ENCODE data around the gene ENPP7. TPM values are rescaled to one million over a fixed set of nuclear protein-coding genes. Genes with fewer than 3 reads are reported as not detected.

Gene ENPP7
- total RNA-seq, 1 donor from 2014 or later = 0.18 TPM

DNA sequence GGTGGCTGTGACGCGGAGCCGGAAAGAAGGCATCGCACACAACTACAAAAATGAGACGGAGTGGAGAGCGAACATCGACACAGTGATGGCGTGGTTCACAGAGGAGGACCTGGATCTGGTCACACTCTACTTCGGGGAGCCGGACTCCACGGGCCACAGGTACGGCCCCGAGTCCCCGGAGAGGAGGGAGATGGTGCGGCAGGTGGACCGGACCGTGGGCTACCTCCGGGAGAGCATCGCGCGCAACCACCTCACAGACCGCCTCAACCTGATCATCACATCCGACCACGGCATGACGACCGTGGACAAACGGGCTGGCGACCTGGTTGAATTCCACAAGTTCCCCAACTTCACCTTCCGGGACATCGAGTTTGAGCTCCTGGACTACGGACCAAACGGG, 4.4 kb downstream of the ENPP7 start:
- DNase-seq (no peak), ATAC-seq (no peak)
- Histone ChIP-seq H3K27me3 (ENCODE audit: low read depth) (peaks cover 12% of the 10 kb centered on the region), H3K9me3 (no peaks in the 10 kb centered on the region), H3K4me3 (no peak overlapping the region), H3K27ac (no peak overlapping the region), H3K4me1 (peaks cover 16% of the 10 kb centered on the region), H3K36me3 (no peaks in the 10 kb centered on the region)
- intact Hi-C loops (cut with DNase I) = no loop called here
- TF ChIP-seq, protein P1, sequence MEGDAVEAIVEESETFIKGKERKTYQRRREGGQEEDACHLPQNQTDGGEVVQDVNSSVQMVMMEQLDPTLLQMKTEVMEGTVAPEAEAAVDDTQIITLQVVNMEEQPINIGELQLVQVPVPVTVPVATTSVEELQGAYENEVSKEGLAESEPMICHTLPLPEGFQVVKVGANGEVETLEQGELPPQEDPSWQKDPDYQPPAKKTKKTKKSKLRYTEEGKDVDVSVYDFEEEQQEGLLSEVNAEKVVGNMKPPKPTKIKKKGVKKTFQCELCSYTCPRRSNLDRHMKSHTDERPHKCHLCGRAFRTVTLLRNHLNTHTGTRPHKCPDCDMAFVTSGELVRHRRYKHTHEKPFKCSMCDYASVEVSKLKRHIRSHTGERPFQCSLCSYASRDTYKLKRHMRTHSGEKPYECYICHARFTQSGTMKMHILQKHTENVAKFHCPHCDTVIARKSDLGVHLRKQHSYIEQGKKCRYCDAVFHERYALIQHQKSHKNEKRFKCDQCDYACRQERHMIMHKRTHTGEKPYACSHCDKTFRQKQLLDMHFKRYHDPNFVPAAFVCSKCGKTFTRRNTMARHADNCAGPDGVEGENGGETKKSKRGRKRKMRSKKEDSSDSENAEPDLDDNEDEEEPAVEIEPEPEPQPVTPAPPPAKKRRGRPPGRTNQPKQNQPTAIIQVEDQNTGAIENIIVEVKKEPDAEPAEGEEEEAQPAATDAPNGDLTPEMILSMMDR (IDR thresholded peaks at IDR 0.05) = no peak

DNA sequence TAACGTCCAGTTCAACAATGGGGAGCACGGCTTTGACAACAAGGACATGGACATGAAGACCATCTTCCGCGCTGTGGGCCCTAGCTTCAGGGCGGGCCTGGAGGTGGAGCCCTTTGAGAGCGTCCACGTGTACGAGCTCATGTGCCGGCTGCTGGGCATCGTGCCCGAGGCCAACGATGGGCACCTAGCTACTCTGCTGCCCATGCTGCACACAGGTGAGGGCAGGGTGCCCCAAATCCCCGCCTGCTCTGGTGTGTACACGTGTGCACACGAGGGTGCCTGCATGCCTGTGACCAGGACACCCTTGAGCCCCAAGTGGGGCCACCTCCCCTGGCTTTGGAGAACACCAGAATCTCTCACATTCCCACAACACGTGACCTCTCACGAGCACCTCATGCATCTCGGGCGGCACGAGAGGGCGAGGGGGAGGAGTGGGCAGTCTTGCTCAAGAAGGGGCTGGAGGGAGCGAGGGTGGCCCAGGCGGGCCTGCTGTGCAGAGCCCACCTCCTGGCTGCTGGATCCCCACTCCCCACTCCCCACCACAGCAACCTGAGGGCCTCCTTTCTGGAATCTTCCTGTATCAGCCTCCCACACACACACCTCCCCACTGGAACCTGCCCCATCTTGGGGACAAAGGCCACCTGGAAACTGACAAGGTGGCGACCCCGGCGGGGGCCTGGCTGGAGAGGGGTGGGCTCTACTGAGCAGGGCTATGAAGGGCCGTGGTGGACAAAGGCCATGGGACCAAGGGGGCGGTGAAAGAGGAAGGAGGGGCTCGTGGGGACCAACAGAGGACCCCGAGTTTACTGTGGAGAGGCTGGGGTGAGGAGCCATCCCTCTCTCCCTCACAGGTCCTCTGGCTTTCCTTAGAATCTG, 6.5 kb downstream of the ENPP7 start:
- intact Hi-C loops (cut with DNase I) = no loop called here
- Histone ChIP-seq H3K27ac (no peak overlapping the region), H3K27me3 (ENCODE audit: low read depth) (peaks cover 29% of the 10 kb centered on the region), H3K36me3 (no peaks in the 10 kb centered on the region), H3K4me1 (peaks cover 21% of the 10 kb centered on the region), H3K4me3 (no peak overlapping the region), H3K9me3 (no peaks in the 10 kb centered on the region)
- TF ChIP-seq, protein P1 (IDR thresholded peaks at IDR 0.05) = no peak
- peak in 1 of 2 donors; percentile 2 for ATAC-seq
- DNase-seq = no peak

DNA sequence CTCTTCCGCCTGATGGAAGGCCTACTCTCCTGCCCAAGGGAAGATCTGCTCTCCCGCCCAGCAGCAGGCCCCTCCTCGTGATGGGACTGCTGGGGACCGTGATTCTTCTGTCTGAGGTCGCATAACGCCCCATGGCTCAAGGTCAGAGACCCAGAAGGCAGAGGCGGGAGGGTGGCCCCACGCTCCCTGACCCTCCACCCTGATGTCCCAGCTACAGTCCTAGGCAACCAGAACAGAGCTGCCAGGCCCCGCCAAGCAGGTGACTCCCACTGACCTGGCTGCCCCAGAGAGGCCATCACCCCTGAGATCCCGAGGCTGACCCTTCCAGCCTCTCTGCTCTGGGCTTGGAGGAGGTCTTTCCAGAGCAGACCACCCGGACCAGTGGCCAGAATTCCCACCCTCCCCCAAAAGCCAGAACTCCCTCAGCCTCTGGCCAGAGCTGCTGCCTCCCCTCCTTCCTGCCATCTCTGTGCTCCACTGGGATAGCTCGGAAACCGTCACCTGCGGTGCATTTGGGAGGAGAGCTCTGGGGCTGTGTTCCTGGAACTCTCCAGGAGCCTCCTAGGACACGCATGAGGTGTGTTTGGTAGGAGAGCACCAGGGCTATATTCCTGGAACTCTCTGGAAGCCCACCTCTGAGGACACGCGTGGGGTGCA, 7.3 kb downstream of the ENPP7 start:
- H3K4me1 ChIP-seq = peaks cover 14% of the 10 kb centered on the region
- DNase-seq = no peak
- TF ChIP-seq, protein P1 (IDR thresholded peaks at IDR 0.05) = no peak
- H3K27me3 ChIP-seq (ENCODE audit: low read depth) = peaks cover 37% of the 10 kb centered on the region
- no peak overlapping the region for H3K4me3 ChIP-seq
- no peak for ATAC-seq
- H3K36me3 ChIP-seq = no peaks in the 10 kb centered on the region
- intact Hi-C loops (cut with DNase I) = no loop called here
- H3K27ac ChIP-seq = no peak overlapping the region
- H3K9me3 ChIP-seq = no peaks in the 10 kb centered on the region

DNA sequence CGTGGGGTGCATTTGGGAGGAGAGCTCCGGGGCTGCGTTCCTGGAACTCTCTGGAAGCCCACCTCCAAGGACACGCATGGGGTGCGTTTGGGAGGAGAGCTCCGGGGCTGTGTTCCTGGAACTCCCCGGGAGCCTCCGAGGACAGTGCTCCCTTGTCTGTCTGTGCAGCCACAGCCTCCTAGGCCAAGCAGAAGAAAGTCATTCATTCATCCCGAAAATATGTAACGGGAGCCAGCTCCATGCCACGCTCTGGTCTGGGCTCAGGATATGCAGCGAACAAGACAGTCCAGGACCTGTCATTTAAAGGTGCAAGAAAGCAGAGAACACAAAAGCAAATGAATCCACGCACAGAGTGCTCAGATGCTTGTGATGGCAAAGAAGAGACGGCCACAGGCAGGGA, 7.9 kb downstream of the ENPP7 start:
- Histone ChIP-seq H3K36me3 (no peaks in the 10 kb centered on the region), H3K4me1 (peaks cover 8% of the 10 kb centered on the region), H3K9me3 (no peaks in the 10 kb centered on the region), H3K27ac (no peak overlapping the region), H3K4me3 (no peak overlapping the region), H3K27me3 (ENCODE audit: low read depth) (peaks cover 38% of the 10 kb centered on the region)
- TF ChIP-seq, protein P1 (IDR thresholded peaks at IDR 0.05) = no peak
- no peak for DNase-seq
- no peak for ATAC-seq
- intact Hi-C loops (cut with DNase I) = no loop called here

DNA sequence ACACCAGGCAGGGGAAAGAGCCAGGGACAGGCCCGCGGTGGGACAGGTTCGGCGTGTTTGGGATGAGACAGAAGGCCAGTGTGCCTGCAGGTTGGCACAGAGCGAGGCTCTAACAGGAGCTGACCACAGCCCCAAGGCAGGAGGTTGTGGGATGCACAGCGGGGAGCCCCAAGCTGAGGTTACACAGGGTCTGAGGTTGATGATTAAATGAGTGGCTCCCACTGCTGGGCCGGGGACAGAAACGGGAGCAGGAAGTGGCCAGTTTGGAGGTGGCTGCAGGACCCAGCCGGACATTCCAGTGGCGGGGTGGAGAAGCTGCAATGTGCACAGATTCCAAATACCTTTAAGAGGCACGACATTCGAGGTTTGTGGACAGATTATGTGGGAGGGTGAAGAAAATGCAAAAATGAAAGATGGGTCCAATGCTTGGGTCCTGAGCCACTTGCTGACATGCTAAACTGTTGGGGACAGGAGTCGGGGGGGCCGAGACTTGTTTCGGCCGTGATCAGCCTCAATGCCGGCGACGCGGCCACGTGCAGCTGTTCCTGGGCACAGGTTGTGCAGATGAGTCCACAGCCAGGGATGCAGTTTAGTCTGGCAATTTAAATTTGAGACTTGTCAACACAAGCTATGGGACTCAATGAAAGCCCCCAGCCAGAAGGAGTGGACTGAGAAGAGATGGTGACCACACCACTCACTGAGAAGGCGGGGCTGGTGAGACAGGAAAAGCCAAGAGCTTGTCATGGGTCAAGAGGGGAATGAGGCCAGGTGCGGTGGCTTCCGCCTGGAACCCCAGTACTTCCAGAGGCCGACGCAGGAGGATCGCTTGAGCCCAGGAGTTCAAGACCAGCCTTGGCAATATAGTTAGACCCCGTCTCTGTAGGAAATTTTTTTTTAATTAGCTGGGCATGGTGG, 8.7 kb downstream of the ENPP7 start:
- ATAC-seq (no peak), DNase-seq (no peak)
- Histone ChIP-seq H3K36me3 (no peaks in the 10 kb centered on the region), H3K4me3 (no peak overlapping the region), H3K27ac (no peak overlapping the region), H3K4me1 (peaks cover 8% of the 10 kb centered on the region), H3K27me3 (ENCODE audit: low read depth) (peaks cover 38% of the 10 kb centered on the region), H3K9me3 (no peaks in the 10 kb centered on the region)
- TF ChIP-seq, protein P1 (IDR thresholded peaks at IDR 0.05) = no peak
- intact Hi-C loops (cut with DNase I) = no loop called here

Data from lower lobe of right lung (tissue), 2 donors.